Caco-2 (cell line): Measurements from ENCODE around the gene FGF11. TPM values are rescaled to one million over a fixed set of nuclear protein-coding genes. Genes with fewer than 3 reads are reported as not detected.

Experiments used
- BruUV-seq: library from RNA; stranded (reverse); fragments of 400-500 nt; replicated peaks from 2 replicates; lab custom pipeline; 2021; lab: Mats Ljungman, UMichigan
- CTCF ChIA-PET: fragments of 300-600 bp; sonication (Branson Sonifier 250); formaldehyde crosslinking; loops from one replicate; lab custom pipeline; 2022; ENCODE audit warnings: antibody characterized with exemption; lab: Charles Lee
- POLR2A ChIA-PET: fragments of 300-600 bp; sonication (Branson Sonifier 250); formaldehyde crosslinking; loops from one replicate; lab custom pipeline; 2022; ENCODE audit warnings: antibody characterized with exemption; lab: Charles Lee
- DNase-seq, 2 experiments: peaks; one replicate each; pipeline versions ENCODE4 v3.0.0 to v3.0.0-alpha.2; 2020 to 2022
- H3K27me3 ChIP-seq: replicated peaks from 2 replicates; pipeline ENCODE4 v1.6.0; 2011; ENCODE audit warnings: low read length; ENCODE audit not compliant: control insufficient read depth, insufficient read depth
- H3K36me3 ChIP-seq: 2 replicates; pipeline ENCODE4 v1.5.1; 2011; ENCODE audit warnings: low read length; ENCODE audit not compliant: control insufficient read depth, insufficient read depth
- H3K4me1 ChIP-seq: fragments of 250-450 bp; sonication (Bioruptor Pico); 2 replicates; pipeline ENCODE4 v1.5.1; 2020; ENCODE audit warnings: mild to moderate bottlenecking
- H3K4me3 ChIP-seq: 2 replicates; pipeline ENCODE4 v1.5.1; 2011; ENCODE audit warnings: low read depth, mild to moderate bottlenecking, control low read depth, low read length
- H3K9me3 ChIP-seq: fragments of 250-450 bp; sonication (Bioruptor Pico); 2 replicates; pipeline ENCODE4 v1.5.1; 2020; ENCODE audit warnings: mild to moderate bottlenecking, moderate library complexity
- H3K27ac Mint-ChIP-seq: one replicate; pipeline ENCODE4 v1.8.0; 2022; ENCODE audit warnings: mixed read lengths; ENCODE audit not compliant: unreplicated experiment
- H3K27me3 Mint-ChIP-seq: one replicate; pipeline ENCODE4 v1.8.0; 2022; ENCODE audit warnings: mixed read lengths; ENCODE audit not compliant: insufficient read depth, unreplicated experiment
- H3K36me3 Mint-ChIP-seq: one replicate; pipeline ENCODE4 v1.8.0; 2022; ENCODE audit warnings: mild to moderate bottlenecking, mixed read lengths; ENCODE audit not compliant: insufficient read depth, unreplicated experiment
- H3K4me1 Mint-ChIP-seq: one replicate; pipeline ENCODE4 v1.8.0; 2022; ENCODE audit warnings: low read depth, mixed read lengths; ENCODE audit not compliant: unreplicated experiment
- H3K4me3 Mint-ChIP-seq: one replicate; pipeline ENCODE4 v1.8.0; 2022; ENCODE audit warnings: mild to moderate bottlenecking, moderate library complexity, mixed read lengths; ENCODE audit not compliant: unreplicated experiment
- H3K9me3 Mint-ChIP-seq: one replicate; pipeline ENCODE4 v1.8.0; 2022; ENCODE audit warnings: mixed read lengths; ENCODE audit not compliant: unreplicated experiment
- intact Hi-C: fragments of 100-400 bp; cut with micrococcal nuclease; formaldehyde crosslinking; loops from one replicate; pipeline ENCODE4 v1.10.0; 2022; ENCODE audit not compliant: unreplicated experiment
- total RNA-seq: library from RNA; stranded (reverse); gene quantifications from 2 replicates; pipeline ENCODE4 v1.2.3, GENCODE V29; 2022
- TF ChIP-seq, protein P1 (sequence below), 2 experiments: fragments of 200-600 bp in 1 of 2; IDR thresholded peaks; 1 replicate in 1 of 2; 2 replicates in 1 of 2; pipeline versions ENCODE4 v1.5.1 to v1.8.0; 2011 to 2022; ENCODE audit warnings: antibody characterized with exemption in 1 of 2, control low read depth in 1 of 2, inconsistent platforms in 1 of 2, low read depth in 1 of 2, low read length in 1 of 2, mild to moderate bottlenecking in 1 of 2, moderate library complexity in 1 of 2; ENCODE audit not compliant: insufficient read depth in 1 of 2, severe bottlenecking in 1 of 2, unreplicated experiment in 1 of 2

FGF11 gene
- total RNA-seq, 1 experiment from 2014 or later, result 0.91 TPM

DNA sequence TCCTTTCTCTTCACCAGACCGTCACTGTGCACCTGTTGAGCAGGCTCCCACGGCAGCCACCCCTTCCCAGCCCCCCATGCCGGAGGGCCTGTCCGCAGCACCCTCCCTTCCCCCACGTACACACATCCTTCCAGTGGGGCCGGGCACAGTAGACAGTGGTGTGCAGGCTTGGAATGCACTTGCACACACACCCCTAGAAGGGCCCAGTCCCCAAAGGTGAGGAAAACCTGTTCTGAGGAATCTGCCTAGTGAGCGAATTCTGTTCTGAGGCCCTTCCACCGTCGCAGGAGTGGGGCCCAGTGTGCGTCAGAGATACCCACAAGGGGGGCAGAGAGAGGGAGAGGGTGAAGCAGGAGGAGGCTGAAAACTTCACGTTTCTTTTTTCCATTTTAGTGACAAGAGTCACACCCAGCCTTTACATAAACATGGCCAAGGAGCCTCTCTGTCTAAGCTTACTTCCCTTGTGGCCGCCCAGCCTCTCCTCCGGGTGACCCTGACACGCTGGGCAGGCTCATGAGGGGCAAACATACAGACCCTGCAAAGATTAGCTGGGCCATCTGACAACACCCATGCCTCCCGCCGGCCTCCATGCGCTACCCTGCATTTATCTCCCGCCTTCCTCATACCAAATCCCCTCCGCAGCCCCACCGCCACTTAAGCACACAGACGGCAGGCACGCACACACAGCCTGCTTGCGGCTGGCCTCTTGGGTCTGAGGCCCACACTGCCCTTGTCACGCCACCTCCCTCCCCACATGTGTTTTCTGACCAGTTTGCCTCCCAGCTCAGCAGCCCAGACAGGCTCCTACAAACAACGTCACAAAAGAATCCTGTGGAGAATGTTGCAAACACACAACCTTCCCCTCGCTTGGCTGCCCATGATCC lies 38.3 kb downstream of the FGF11 start:
- H3K4me1 Mint-ChIP-seq, result peaks cover 35% of the 10 kb centered on the region
- peak; percentile 57 to 58 for DNase-seq
- intact Hi-C loops, result loop anchor here (5.0 kb wide), 1 partner anchor 125 kb away; the partner anchor contains the start of gene KCTD11
- ChIA-PET POLR2A (no interaction called here), CTCF (no interaction called here)
- H3K4me3 ChIP-seq, result peak overlapping the region; percentile 64
- no peaks in the 10 kb centered on the region for H3K9me3 Mint-ChIP-seq
- TF ChIP-seq, protein P1, sequence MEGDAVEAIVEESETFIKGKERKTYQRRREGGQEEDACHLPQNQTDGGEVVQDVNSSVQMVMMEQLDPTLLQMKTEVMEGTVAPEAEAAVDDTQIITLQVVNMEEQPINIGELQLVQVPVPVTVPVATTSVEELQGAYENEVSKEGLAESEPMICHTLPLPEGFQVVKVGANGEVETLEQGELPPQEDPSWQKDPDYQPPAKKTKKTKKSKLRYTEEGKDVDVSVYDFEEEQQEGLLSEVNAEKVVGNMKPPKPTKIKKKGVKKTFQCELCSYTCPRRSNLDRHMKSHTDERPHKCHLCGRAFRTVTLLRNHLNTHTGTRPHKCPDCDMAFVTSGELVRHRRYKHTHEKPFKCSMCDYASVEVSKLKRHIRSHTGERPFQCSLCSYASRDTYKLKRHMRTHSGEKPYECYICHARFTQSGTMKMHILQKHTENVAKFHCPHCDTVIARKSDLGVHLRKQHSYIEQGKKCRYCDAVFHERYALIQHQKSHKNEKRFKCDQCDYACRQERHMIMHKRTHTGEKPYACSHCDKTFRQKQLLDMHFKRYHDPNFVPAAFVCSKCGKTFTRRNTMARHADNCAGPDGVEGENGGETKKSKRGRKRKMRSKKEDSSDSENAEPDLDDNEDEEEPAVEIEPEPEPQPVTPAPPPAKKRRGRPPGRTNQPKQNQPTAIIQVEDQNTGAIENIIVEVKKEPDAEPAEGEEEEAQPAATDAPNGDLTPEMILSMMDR (IDR thresholded peaks at IDR 0.05; ENCODE audit: insufficient read depth in 1 of 2, low read depth in 1 of 2, low read length in 1 of 2, severe bottlenecking in 1 of 2, unreplicated experiment in 1 of 2), result no peak
- no peaks in the 10 kb centered on the region for H3K27me3 Mint-ChIP-seq
- H3K4me1 ChIP-seq, result peaks cover 23% of the 10 kb centered on the region
- peaks cover 26% of the 10 kb centered on the region for H3K36me3 Mint-ChIP-seq
- H3K9me3 ChIP-seq, result no peaks in the 10 kb centered on the region
- BruUV-seq, result no TSS peak
- H3K4me3 Mint-ChIP-seq, result peak overlapping the region; percentile 70
- H3K27ac Mint-ChIP-seq, result peak overlapping the region; percentile 66
- H3K36me3 ChIP-seq, result no peaks in the 10 kb centered on the region
- no peaks in the 10 kb centered on the region for H3K27me3 ChIP-seq

DNA sequence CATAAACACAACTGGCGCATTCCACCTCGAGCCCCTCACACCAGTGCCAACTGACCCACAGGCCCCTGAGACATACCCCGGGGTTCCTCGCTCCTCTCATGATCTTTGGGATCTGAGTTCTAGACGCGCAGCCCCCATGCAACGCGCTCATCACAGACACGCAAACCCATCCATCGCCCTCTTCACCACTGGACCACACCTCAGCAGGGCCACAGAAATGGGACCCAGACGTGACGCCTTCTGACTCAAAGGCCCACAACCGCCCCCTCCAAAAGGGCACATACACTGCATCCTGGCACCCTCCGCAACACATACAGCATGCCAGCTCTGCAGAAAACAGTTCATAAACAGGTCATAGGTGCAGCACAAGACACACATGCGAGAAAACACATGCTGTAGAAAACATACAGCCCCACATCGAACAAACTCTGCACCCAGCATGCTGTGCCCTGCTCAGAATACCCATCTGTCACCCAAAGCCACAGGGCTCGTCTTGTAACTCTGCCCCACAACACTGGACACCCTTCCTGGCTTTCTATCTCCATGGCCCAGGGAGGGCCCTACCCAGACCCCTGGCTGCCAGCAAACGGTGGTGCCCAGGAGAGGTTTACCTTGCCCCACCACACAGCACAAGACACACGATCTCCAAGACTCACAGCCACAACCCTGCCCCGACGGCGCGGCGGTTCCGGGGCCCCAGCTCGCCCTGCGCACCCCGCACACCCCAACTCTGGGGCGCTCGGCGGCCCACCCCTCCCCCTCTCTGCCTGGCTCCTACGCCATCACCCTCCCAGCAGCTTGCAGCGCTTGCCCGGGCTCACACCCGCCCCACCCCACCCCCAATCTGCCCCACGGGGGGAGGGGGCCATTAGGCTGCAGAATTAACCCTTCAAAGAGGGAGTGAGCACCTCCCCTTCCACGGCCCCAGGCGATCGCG lies 39.2 kb downstream of the FGF11 start:
- no TSS peak for BruUV-seq
- peaks cover 28% of the 10 kb centered on the region for H3K36me3 Mint-ChIP-seq
- intact Hi-C loops, result loop anchor here (5.0 kb wide), 1 partner anchor 126 kb away; the partner anchor contains the start of gene KCTD11
- CTCF ChIA-PET, result no interaction called here
- Histone ChIP-seq H3K4me3 (peak overlapping the region; percentile 64), H3K36me3 (no peaks in the 10 kb centered on the region), H3K9me3 (no peaks in the 10 kb centered on the region), H3K27me3 (no peaks in the 10 kb centered on the region), H3K4me1 (peaks cover 23% of the 10 kb centered on the region)
- POLR2A ChIA-PET, result no interaction called here
- TF ChIP-seq, protein P1 (IDR thresholded peaks at IDR 0.05; ENCODE audit: insufficient read depth in 1 of 2, low read depth in 1 of 2, low read length in 1 of 2, severe bottlenecking in 1 of 2, unreplicated experiment in 1 of 2), result no peak
- peak; percentile 9 to 44 for DNase-seq
- H3K4me1 Mint-ChIP-seq, result peaks cover 35% of the 10 kb centered on the region
- H3K27me3 Mint-ChIP-seq, result no peaks in the 10 kb centered on the region
- no peaks in the 10 kb centered on the region for H3K9me3 Mint-ChIP-seq
- H3K4me3 Mint-ChIP-seq, result peak overlapping the region; percentile 70
- H3K27ac Mint-ChIP-seq, result peak overlapping the region; percentile 66
